K562 (cell line): ENCODE results near the gene CCDC88C. TPM values are rescaled to one million over a fixed set of nuclear protein-coding genes. Genes with fewer than 3 reads are reported as not detected.
A peak's percentile ranks its signal among the peaks of the same experiment; 100 is the strongest.

Experiments used
- CBX8 ChIP-seq: fragments of 200-600 bp; sonication (generic); IDR thresholded peaks from 2 replicates; pipeline ENCODE4 v1.6.1; 2012; ENCODE audit warnings: borderline replicate concordance, mixed run types, low read depth, mild to moderate bottlenecking, moderate library complexity, mixed read lengths, low read length, control low read depth, inconsistent platforms; ENCODE audit not compliant: poor library complexity, severe bottlenecking; ENCODE audit errors: extremely low read depth
- CXXC5 ChIP-seq: fragments of 250-450 bp; sonication (Bioruptor Pico); IDR thresholded peaks from 2 replicates; pipeline ENCODE4 v1.8.0; 2022; ENCODE audit warnings: inconsistent platforms, mild to moderate bottlenecking, moderate library complexity
- FOXJ2 ChIP-seq: fragments of 200-800 bp; sonication (Bioruptor generic); IDR thresholded peaks from 2 replicates; pipeline ENCODE4 v1.6.1; 2016; ENCODE audit warnings: missing genetic modification characterization, missing compliant biosample characterization
- HMG20B ChIP-seq: fragments of 250-450 bp; sonication (Bioruptor Pico); IDR thresholded peaks from 2 replicates; pipeline ENCODE4 v1.5.0; 2021; ENCODE audit warnings: mild to moderate bottlenecking
- IRF2 ChIP-seq: sonication (generic); formaldehyde crosslinking; IDR thresholded peaks from 2 replicates; pipeline ENCODE4 v1.8.1; 2022; ENCODE audit warnings: mild to moderate bottlenecking, missing genetic modification reagents
- KLF1 ChIP-seq: fragments of 450-650 bp; IDR thresholded peaks from 2 replicates; pipeline ENCODE4 v1.6.1; 2016; ENCODE audit warnings: missing genetic modification characterization, missing compliant biosample characterization
- NFYB ChIP-seq: IDR thresholded peaks from 2 replicates; pipeline ENCODE4 v1.6.1; 2011; ENCODE audit warnings: mild to moderate bottlenecking, moderate library complexity; ENCODE audit not compliant: insufficient read length; ENCODE audit errors: extremely low read depth
- RB1 ChIP-seq: fragments of 450-650 bp; IDR thresholded peaks from 2 replicates; pipeline ENCODE4 v1.6.1; 2017; ENCODE audit warnings: low read depth, mild to moderate bottlenecking
- TSC22D4 ChIP-seq: fragments of 450-650 bp; IDR thresholded peaks from 2 replicates; pipeline ENCODE4 v1.6.1; 2016; ENCODE audit warnings: missing genetic modification characterization, missing biosample characterization, control low read depth
- ZBTB1 ChIP-seq: sonication (generic); formaldehyde crosslinking; IDR thresholded peaks from 2 replicates; pipeline ENCODE4 v1.8.1; 2023; ENCODE audit warnings: missing genetic modification reagents, low read depth, mild to moderate bottlenecking, borderline replicate concordance
- ZKSCAN3 ChIP-seq: fragments of 250-450 bp; sonication (Bioruptor Pico); IDR thresholded peaks from 2 replicates; pipeline ENCODE4 v1.4.0; 2020
- ZNF384 ChIP-seq: IDR thresholded peaks from 2 replicates; pipeline ENCODE4 v1.6.1; 2012; ENCODE audit warnings: low read depth, low read length, improper control_type of control experiment
- ZNF830 ChIP-seq: fragments of 250-450 bp; sonication (Bioruptor Pico); IDR thresholded peaks from 2 replicates; pipeline ENCODE4 v1.5.0; 2021; ENCODE audit warnings: mild to moderate bottlenecking
- polyA plus RNA-seq, 8 experiments: library from polyadenylated mRNA; depleted of rRNA in 4 of 8; stranded (reverse) in 5 of 8; unstranded in 3 of 8; fragments of >200 nt; fragmentation: Nextera tagmentation in 2 of 8; fragmentation: Illumina TruSeq in 1 of 8; extraction: Ambion mirVana in 2 of 8; extraction: Trizol in 1 of 8; gene quantifications; 2 replicates each; pipeline versions ENCODE4 v1.2.1 to v1.2.3, GENCODE V29; 2011 to 2014; ENCODE audit warnings: inconsistent platforms in 1 of 8, missing spikeins in 1 of 8
- total RNA-seq, 7 experiments: library from RNA; depleted of rRNA in 6 of 7; stranded (reverse); fragments of >200 nt in 6 of 7; fragmentation: Illumina TruSeq in 2 of 7; extraction: Trizol in 2 of 7; gene quantifications; 2 replicates each; pipeline versions ENCODE4 v1.2.1 to v1.2.3, GENCODE V29; 2011 to 2021; ENCODE audit warnings: low replicate concordance in 1 of 7
- TF ChIP-seq, protein P1 (sequence below): fragments of 450-650 bp; IDR thresholded peaks from 2 replicates; pipeline ENCODE4 v1.6.1; 2016; ENCODE audit warnings: borderline replicate concordance
- TF ChIP-seq, protein P2 (sequence below): sonication (generic); IDR thresholded peaks from 2 replicates; pipeline ENCODE4 v1.6.1; 2016
- TF ChIP-seq, protein P3 (sequence below): sonication (generic); formaldehyde crosslinking; IDR thresholded peaks from 2 replicates; pipeline ENCODE4 v1.8.1; 2023; ENCODE audit warnings: missing genetic modification reagents, mild to moderate bottlenecking, borderline replicate concordance
- TF ChIP-seq, protein P4 (sequence below): fragments of 450-650 bp; IDR thresholded peaks from 2 replicates; pipeline ENCODE4 v1.6.1; 2016; ENCODE audit warnings: low read depth, mild to moderate bottlenecking, moderate library complexity
- TF ChIP-seq, protein P5 (sequence below): fragments of 250-450 bp; sonication (Bioruptor Pico); IDR thresholded peaks from 2 replicates; pipeline ENCODE4 v1.5.0; 2022; ENCODE audit warnings: mild to moderate bottlenecking

The CCDC88C gene
- total and polyA plus RNA-seq, 9 of the 15 experiments (the other 6 are each of a cell fraction or from before 2014, with no cell fraction given), result 0.62 to 22.5 (median 10.7) TPM

DNA sequence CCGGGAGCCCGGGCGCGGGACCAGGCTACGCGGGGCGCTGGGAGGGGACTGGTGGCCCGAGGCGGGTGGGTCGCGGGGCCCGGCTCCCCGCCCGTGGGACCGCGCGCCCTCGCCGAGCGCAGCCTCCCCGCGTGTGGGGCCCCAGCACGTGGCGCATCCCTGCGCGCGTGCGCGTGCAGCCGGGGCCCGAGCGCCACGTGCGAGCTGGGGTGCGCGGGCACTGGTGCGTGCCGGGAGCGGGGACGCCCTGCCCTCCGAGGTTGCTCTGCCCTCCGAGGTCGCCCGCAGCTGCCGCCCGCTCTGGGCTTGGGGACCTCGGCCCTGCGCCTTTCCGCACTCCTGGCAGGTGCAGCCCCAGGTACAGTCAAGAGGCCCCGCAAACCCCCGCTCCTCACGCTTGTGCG lies 365 bp upstream of the CCDC88C start (continued):
- TF ChIP-seq HMG20B (CRISPR knock-in tag) (no peak), RB1 (no peak; the same call in 1 of the 2 replicates), CBX8 (no peak), IRF2 (CRISPR knock-in tag) (peak; percentile 94), ZKSCAN3 (CRISPR knock-in tag) (no peak), ZNF830 (CRISPR knock-in tag) (no peak), ZNF384 (no peak), CXXC5 (peak; percentile 80), NFYB (no peak), FOXJ2 (tag) (no peak), TSC22D4 (tag) (no peak), KLF1 (tag) (no peak), ZBTB1 (CRISPR knock-in tag) (peak; percentile 94)
- TF ChIP-seq, protein P1, sequence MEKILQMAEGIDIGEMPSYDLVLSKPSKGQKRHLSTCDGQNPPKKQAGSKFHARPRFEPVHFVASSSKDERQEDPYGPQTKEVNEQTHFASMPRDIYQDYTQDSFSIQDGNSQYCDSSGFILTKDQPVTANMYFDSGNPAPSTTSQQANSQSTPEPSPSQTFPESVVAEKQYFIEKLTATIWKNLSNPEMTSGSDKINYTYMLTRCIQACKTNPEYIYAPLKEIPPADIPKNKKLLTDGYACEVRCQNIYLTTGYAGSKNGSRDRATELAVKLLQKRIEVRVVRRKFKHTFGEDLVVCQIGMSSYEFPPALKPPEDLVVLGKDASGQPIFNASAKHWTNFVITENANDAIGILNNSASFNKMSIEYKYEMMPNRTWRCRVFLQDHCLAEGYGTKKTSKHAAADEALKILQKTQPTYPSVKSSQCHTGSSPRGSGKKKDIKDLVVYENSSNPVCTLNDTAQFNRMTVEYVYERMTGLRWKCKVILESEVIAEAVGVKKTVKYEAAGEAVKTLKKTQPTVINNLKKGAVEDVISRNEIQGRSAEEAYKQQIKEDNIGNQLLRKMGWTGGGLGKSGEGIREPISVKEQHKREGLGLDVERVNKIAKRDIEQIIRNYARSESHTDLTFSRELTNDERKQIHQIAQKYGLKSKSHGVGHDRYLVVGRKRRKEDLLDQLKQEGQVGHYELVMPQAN, result no peak
- TF ChIP-seq, protein P2, sequence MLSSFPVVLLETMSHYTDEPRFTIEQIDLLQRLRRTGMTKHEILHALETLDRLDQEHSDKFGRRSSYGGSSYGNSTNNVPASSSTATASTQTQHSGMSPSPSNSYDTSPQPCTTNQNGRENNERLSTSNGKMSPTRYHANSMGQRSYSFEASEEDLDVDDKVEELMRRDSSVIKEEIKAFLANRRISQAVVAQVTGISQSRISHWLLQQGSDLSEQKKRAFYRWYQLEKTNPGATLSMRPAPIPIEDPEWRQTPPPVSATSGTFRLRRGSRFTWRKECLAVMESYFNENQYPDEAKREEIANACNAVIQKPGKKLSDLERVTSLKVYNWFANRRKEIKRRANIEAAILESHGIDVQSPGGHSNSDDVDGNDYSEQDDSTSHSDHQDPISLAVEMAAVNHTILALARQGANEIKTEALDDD, result no peak
- TF ChIP-seq, protein P3, sequence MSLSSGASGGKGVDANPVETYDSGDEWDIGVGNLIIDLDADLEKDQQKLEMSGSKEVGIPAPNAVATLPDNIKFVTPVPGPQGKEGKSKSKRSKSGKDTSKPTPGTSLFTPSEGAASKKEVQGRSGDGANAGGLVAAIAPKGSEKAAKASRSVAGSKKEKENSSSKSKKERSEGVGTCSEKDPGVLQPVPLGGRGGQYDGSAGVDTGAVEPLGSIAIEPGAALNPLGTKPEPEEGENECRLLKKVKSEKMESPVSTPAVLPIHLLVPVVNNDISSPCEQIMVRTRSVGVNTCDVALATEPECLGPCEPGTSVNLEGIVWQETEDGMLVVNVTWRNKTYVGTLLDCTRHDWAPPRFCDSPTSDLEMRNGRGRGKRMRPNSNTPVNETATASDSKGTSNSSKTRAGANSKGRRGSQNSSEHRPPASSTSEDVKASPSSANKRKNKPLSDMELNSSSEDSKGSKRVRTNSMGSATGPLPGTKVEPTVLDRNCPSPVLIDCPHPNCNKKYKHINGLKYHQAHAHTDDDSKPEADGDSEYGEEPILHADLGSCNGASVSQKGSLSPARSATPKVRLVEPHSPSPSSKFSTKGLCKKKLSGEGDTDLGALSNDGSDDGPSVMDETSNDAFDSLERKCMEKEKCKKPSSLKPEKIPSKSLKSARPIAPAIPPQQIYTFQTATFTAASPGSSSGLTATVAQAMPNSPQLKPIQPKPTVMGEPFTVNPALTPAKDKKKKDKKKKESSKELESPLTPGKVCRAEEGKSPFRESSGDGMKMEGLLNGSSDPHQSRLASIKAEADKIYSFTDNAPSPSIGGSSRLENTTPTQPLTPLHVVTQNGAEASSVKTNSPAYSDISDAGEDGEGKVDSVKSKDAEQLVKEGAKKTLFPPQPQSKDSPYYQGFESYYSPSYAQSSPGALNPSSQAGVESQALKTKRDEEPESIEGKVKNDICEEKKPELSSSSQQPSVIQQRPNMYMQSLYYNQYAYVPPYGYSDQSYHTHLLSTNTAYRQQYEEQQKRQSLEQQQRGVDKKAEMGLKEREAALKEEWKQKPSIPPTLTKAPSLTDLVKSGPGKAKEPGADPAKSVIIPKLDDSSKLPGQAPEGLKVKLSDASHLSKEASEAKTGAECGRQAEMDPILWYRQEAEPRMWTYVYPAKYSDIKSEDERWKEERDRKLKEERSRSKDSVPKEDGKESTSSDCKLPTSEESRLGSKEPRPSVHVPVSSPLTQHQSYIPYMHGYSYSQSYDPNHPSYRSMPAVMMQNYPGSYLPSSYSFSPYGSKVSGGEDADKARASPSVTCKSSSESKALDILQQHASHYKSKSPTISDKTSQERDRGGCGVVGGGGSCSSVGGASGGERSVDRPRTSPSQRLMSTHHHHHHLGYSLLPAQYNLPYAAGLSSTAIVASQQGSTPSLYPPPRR, result peak; percentile 68; the same call in 1 of the 2 replicates
- TF ChIP-seq, protein P4, sequence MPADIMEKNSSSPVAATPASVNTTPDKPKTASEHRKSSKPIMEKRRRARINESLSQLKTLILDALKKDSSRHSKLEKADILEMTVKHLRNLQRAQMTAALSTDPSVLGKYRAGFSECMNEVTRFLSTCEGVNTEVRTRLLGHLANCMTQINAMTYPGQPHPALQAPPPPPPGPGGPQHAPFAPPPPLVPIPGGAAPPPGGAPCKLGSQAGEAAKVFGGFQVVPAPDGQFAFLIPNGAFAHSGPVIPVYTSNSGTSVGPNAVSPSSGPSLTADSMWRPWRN, result no peak
- TF ChIP-seq, protein P5, sequence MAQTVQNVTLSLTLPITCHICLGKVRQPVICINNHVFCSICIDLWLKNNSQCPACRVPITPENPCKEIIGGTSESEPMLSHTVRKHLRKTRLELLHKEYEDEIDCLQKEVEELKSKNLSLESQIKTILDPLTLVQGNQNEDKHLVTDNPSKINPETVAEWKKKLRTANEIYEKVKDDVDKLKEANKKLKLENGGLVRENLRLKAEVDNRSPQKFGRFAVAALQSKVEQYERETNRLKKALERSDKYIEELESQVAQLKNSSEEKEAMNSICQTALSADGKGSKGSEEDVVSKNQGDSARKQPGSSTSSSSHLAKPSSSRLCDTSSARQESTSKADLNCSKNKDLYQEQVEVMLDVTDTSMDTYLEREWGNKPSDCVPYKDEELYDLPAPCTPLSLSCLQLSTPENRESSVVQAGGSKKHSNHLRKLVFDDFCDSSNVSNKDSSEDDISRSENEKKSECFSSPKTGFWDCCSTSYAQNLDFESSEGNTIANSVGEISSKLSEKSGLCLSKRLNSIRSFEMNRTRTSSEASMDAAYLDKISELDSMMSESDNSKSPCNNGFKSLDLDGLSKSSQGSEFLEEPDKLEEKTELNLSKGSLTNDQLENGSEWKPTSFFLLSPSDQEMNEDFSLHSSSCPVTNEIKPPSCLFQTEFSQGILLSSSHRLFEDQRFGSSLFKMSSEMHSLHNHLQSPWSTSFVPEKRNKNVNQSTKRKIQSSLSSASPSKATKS, result no peak
